CD4-positive, alpha-beta T cell (primary cell): ENCODE measurements around the gene ZNRF3. TPM values are rescaled to one million over a fixed set of nuclear protein-coding genes. Genes with fewer than 3 reads are reported as not detected.
A peak's percentile ranks its signal among the peaks of the same experiment; 100 is the strongest.
"Not testable (repeated sequence)": the region's sequence is repeated elsewhere in the genome, so short reads cannot be mapped to it uniquely, and the experiment has no call there.

ENCODE experiments used
- ATAC-seq: fragments of 200-7000 bp; cut with Tn5 transposase; one replicate; pipeline ENCODE4 v1.10.0; 2022; ENCODE audit warnings: mild to moderate bottlenecking; ENCODE audit not compliant: poor library complexity
- CTCF ChIA-PET: fragments of 350-600 bp; sonication (Branson Sonifier 250); formaldehyde crosslinking; loops from one replicate; lab custom pipeline; 2021; ENCODE audit warnings: antibody characterized with exemption, inconsistent platforms; lab: Charles Lee
- POLR2A ChIA-PET: fragments of 350-600 bp; sonication (Branson Sonifier 250); formaldehyde crosslinking; loops from one replicate; lab custom pipeline; 2021; ENCODE audit warnings: antibody characterized with exemption, inconsistent platforms; lab: Charles Lee
- DNase-seq, 14 experiments: peaks; one replicate each; pipeline ENCODE4 v3.0.0-alpha.2; 2013 to 2020; ENCODE audit warnings: mixed read lengths in 2 of 14
- H3K27ac ChIP-seq, 2 donors: one replicate each; pipeline versions ENCODE4 v1.5.1 to v1.7.0; 2013; ENCODE audit warnings: low read length in 2 of 2, low read depth in 1 of 2, mild to moderate bottlenecking in 1 of 2
- H3K27me3 ChIP-seq, 2 experiments: 1 replicate in 1 of 2; 2 replicates in 1 of 2; pipeline versions ENCODE4 v1.6.1 to v1.7.0; 2013; ENCODE audit warnings: low read length in 2 of 2, control low read depth in 1 of 2, mild to moderate bottlenecking in 1 of 2, moderate library complexity in 1 of 2; ENCODE audit not compliant: insufficient read depth in 2 of 2, control insufficient read depth in 1 of 2
- H3K36me3 ChIP-seq: one replicate; pipeline ENCODE4 v1.6.1; 2013; ENCODE audit warnings: low read length, control low read depth; ENCODE audit not compliant: insufficient read depth
- H3K4me1 ChIP-seq: one replicate; pipeline ENCODE4 v1.6.1; 2013; ENCODE audit warnings: low read length, control low read depth; ENCODE audit not compliant: insufficient read depth
- H3K4me3 ChIP-seq: one replicate; pipeline ENCODE4 v1.5.1; 2013; ENCODE audit warnings: mild to moderate bottlenecking, low read length, moderate library complexity
- H3K9me3 ChIP-seq, 2 experiments: 1 replicate in 1 of 2; 2 replicates in 1 of 2; pipeline versions ENCODE4 v1.6.1 to v1.7.0; 2013; ENCODE audit warnings: low read length in 2 of 2, mild to moderate bottlenecking in 2 of 2, control low read depth in 1 of 2, moderate library complexity in 1 of 2; ENCODE audit not compliant: control insufficient read depth in 1 of 2, insufficient read depth in 1 of 2
- H3K27ac Mint-ChIP-seq: one replicate; pipeline ENCODE4 v1.8.0; 2020; ENCODE audit warnings: mixed read lengths
- H3K27me3 Mint-ChIP-seq: one replicate; pipeline ENCODE4 v1.8.0; 2021; ENCODE audit warnings: mixed read lengths
- H3K36me3 Mint-ChIP-seq: one replicate; pipeline ENCODE4 v1.8.0; 2021; ENCODE audit warnings: low read depth, mixed read lengths
- H3K4me1 Mint-ChIP-seq: one replicate; pipeline ENCODE4 v1.8.0; 2021; ENCODE audit warnings: low read depth, mixed read lengths
- H3K4me3 Mint-ChIP-seq: one replicate; pipeline ENCODE4 v1.8.0; 2020; ENCODE audit warnings: mild to moderate bottlenecking, mixed read lengths
- H3K9me3 Mint-ChIP-seq: one replicate; pipeline ENCODE4 v1.8.0; 2020; ENCODE audit warnings: mixed read lengths
- CTCF ChIP-seq: fragments of 200-600 bp; IDR thresholded peaks from one replicate; pipeline ENCODE4 v1.8.0; 2022; ENCODE audit warnings: antibody characterized with exemption, mild to moderate bottlenecking
- intact Hi-C, 2 experiments: fragments of 100-400 bp; cut with DNase I in 1 of 2; cut with micrococcal nuclease in 1 of 2; formaldehyde crosslinking; loops; one replicate each; pipeline versions ENCODE4 v1.15.1 to v1.9.0; 2023 to 2025; cut with DNase I, micrococcal nuclease
- total RNA-seq, 174 experiments: library from RNA in 2 of 174; stranded (reverse) in 2 of 174; gene quantifications; one replicate each; pipeline ENCODE4 v1.2.3 and lab custom pipeline; 2021 to 2026

ZNRF3 gene
- total RNA-seq, 2 experiments from 2014 or later: 0.38 to 0.61 TPM

GRCh38 chr22:28883917-28884746 lies 760 bp downstream of the ZNRF3 start:
- Mint-ChIP-seq H3K9me3 (no peaks in the 10 kb centered on the region), H3K27me3 (peaks cover 29% of the 10 kb centered on the region), H3K4me1 (peaks cover 23% of the 10 kb centered on the region), H3K36me3 (peaks cover 4% of the 10 kb centered on the region), H3K27ac (no peak overlapping the region), H3K4me3 (peak overlapping the region; percentile 83)
- CTCF ChIA-PET: no interaction called here
- no peaks in the 10 kb centered on the region for H3K9me3 ChIP-seq
- intact Hi-C loops: loop anchor here (1.0 to 10.0 kb wide), 7 partner anchors 79 to 967 kb away; partner anchors contain the start of genes CHEK2 (in 1 of the 2), EWSR1 (in 1 of the 2), KREMEN1 (in 1 of the 2) and PITPNB (in 1 of the 2)
- TF ChIP-seq CTCF: no peak
- no peaks in the 10 kb centered on the region for H3K36me3 ChIP-seq
- H3K27me3 ChIP-seq: peaks cover 4 to 7% of the 10 kb centered on the region in 2 experiments
- no peak overlapping the region for H3K27ac ChIP-seq
- peaks cover 16% of the 10 kb centered on the region for H3K4me1 ChIP-seq
- ATAC-seq (peak; percentile 13), DNase-seq (peak in 12 of 14 experiments; percentile 5 to 74 (median 29))
- POLR2A ChIA-PET: interaction anchor here (0.9 to 2.3 kb wide), 6 partner anchors 16 to 142 kb away, joined by 3 to 19 read pairs (median 4); partner anchors contain the start of genes CHEK2, HSCB and XBP1
- peak overlapping the region; percentile 49 for H3K4me3 ChIP-seq

- ChIA-PET CTCF (no interaction called here), POLR2A (interaction anchor here (0.9 kb wide), 1 partner anchor 85 kb away, joined by 4 read pairs; no protein-coding TSS in a partner anchor)
- Mint-ChIP-seq H3K27ac (no peak overlapping the region), H3K4me3 (peak overlapping the region; percentile 83), H3K4me1 (peaks cover 28% of the 10 kb centered on the region), H3K27me3 (peaks cover 34% of the 10 kb centered on the region), H3K9me3 (no peaks in the 10 kb centered on the region), H3K36me3 (peaks cover 4% of the 10 kb centered on the region)
- H3K9me3 ChIP-seq: no peaks in the 10 kb centered on the region
- H3K4me3 ChIP-seq: peak overlapping the region; percentile 49
- no peak overlapping the region for H3K27ac ChIP-seq
- DNase-seq (peak in 1 of 14 experiments; percentile 11), ATAC-seq (no peak)
- H3K27me3 ChIP-seq: peaks cover 4 to 7% of the 10 kb centered on the region in 2 experiments
- no peaks in the 10 kb centered on the region for H3K36me3 ChIP-seq
- intact Hi-C loops: loop anchor here (5.0 to 10.0 kb wide), 5 partner anchors 80 to 968 kb away; partner anchors contain the start of genes EWSR1 (in 1 of the 2), PITPNB (in 1 of the 2), RHBDD3 (in 1 of the 2) and UQCR10 (in 1 of the 2)
- peaks cover 16% of the 10 kb centered on the region for H3K4me1 ChIP-seq
- no peak for TF ChIP-seq CTCF
These were observed 1.5 kb downstream of the ZNRF3 start for GRCh38 chr22:28884747-28885350.

GRCh38 chr22:28885939-28886338 lies 2.6 kb downstream of the ZNRF3 start:
- no peaks in the 10 kb centered on the region for H3K36me3 ChIP-seq
- H3K27me3 Mint-ChIP-seq: peaks cover 34% of the 10 kb centered on the region
- ChIA-PET CTCF (no interaction called here), POLR2A (no interaction called here)
- intact Hi-C loops: loop anchor here in 1 of 2 experiments (10.0 kb wide), 1 partner anchor 81 kb away; the partner anchor contains the start of gene XBP1
- TF ChIP-seq CTCF: no peak
- peak overlapping the region; percentile 84 for H3K4me3 Mint-ChIP-seq
- H3K4me1 Mint-ChIP-seq: peaks cover 28% of the 10 kb centered on the region
- no peak overlapping the region for H3K4me3 ChIP-seq
- H3K27ac ChIP-seq: no peak overlapping the region
- peaks cover 16% of the 10 kb centered on the region for H3K4me1 ChIP-seq
- peaks cover 4 to 7% of the 10 kb centered on the region in 2 experiments for H3K27me3 ChIP-seq
- H3K36me3 Mint-ChIP-seq: peaks cover 4% of the 10 kb centered on the region
- H3K9me3 ChIP-seq: no peaks in the 10 kb centered on the region
- H3K27ac Mint-ChIP-seq: no peak overlapping the region
- no peaks in the 10 kb centered on the region for H3K9me3 Mint-ChIP-seq
- DNase-seq: no peak
- ATAC-seq: no peak

- peaks cover 34% of the 10 kb centered on the region for H3K27me3 Mint-ChIP-seq
- H3K27ac ChIP-seq, H3K4me3 ChIP-seq, H3K9me3 ChIP-seq, H3K27ac Mint-ChIP-seq, POLR2A ChIA-PET, H3K36me3 Mint-ChIP-seq, H3K4me3 Mint-ChIP-seq, H3K9me3 Mint-ChIP-seq, H3K36me3 ChIP-seq, DNase-seq, CTCF ChIA-PET, H3K27me3 ChIP-seq, ATAC-seq: not testable (repeated sequence)
- H3K4me1 ChIP-seq: peaks cover 16% of the 10 kb centered on the region
- intact Hi-C loops: loop anchor here in 1 of 2 experiments (10.0 kb wide), 1 partner anchor 82 kb away; the partner anchor contains the start of gene XBP1
- peaks cover 28% of the 10 kb centered on the region for H3K4me1 Mint-ChIP-seq
These were observed 3.3 kb downstream of the ZNRF3 start for GRCh38 chr22:28886679-28887078.
